Tibial nerve (tissue), 4 donors: ENCODE data around the gene SMIM44.

Experiments
- CTCF ChIP-seq, 5 experiments: fragments of 200-600 bp in 3 of 5; fragments of 450-650 bp in 2 of 5; sonication (generic) in 3 of 5; IDR thresholded peaks; one replicate each; pipeline ENCODE4 v1.5.1; 2016 to 2019; ENCODE audit warnings: antibody characterized with exemption in 5 of 5, mild to moderate bottlenecking in 3 of 5, moderate library complexity in 2 of 5
- EP300 ChIP-seq, 2 donors: sonication (generic); formaldehyde crosslinking; IDR thresholded peaks; one replicate each; pipeline ENCODE4 v1.6.1; 2017; ENCODE audit warnings: antibody characterized with exemption in 2 of 2, mild to moderate bottlenecking in 1 of 2
- POLR2A ChIP-seq, 2 donors: fragments of 450-650 bp; IDR thresholded peaks; one replicate each; pipeline ENCODE4 v1.6.1; 2017; ENCODE audit warnings: antibody characterized with exemption in 2 of 2, mild to moderate bottlenecking in 2 of 2, moderate library complexity in 2 of 2

- TF ChIP-seq CTCF (IDR thresholded peaks at IDR 0.05) (no peak), EP300 (IDR thresholded peaks at IDR 0.05) (no peak), POLR2A (IDR thresholded peaks at IDR 0.05) (no peak)
These were observed 15.6 kb downstream of the SMIM44 start for GRCh38 chr19:3467437-3468198.
